GM12878 (cell line): ENCODE results near the gene DDX39A.

Experiments used
- EP300 ChIP-seq, 2 experiments: fragments of 150-350 bp in 1 of 2; IDR thresholded peaks; 2 replicates each; pipeline ENCODE4 v1.6.1; 2011 to 2012; ENCODE audit warnings: low read depth in 2 of 2, low read length in 2 of 2, borderline replicate concordance in 1 of 2, improper control_type of control experiment in 1 of 2, inconsistent platforms in 1 of 2; ENCODE audit not compliant: control insufficient read depth in 1 of 2
- HCFC1 ChIP-seq: fragments of 150-350 bp; IDR thresholded peaks from 2 replicates; pipeline ENCODE4 v1.6.1; 2014; ENCODE audit warnings: low read length
- NFYB ChIP-seq: IDR thresholded peaks from 2 replicates; pipeline ENCODE4 v1.6.1; 2011; ENCODE audit warnings: low read depth, mild to moderate bottlenecking, low read length, improper control_type of control experiment, moderate library complexity; ENCODE audit not compliant: insufficient read depth
- POLR2A ChIP-seq: IDR thresholded peaks from 2 replicates; pipeline ENCODE4 v1.6.1; 2011; ENCODE audit warnings: low read depth, mild to moderate bottlenecking, low read length
- SRF ChIP-seq, 2 experiments: IDR thresholded peaks; 2 replicates each; pipeline ENCODE4 v1.6.1; 2011; ENCODE audit warnings: low read depth in 2 of 2, low read length in 2 of 2, mild to moderate bottlenecking in 1 of 2, moderate library complexity in 1 of 2
- STAT1 ChIP-seq: fragments of 450-650 bp; conservative IDR thresholded peaks from 2 replicates; pipeline ENCODE4 v1.6.1; 2014; ENCODE audit warnings: antibody characterized with exemption, mild to moderate bottlenecking
- TAF1 ChIP-seq: IDR thresholded peaks from 2 replicates; pipeline ENCODE4 v1.6.1; 2011; ENCODE audit warnings: mild to moderate bottlenecking, low read depth, low read length, borderline replicate concordance
- TF ChIP-seq, protein P1 (sequence below): IDR thresholded peaks from 2 replicates; pipeline ENCODE4 v1.6.1; 2012; ENCODE audit warnings: improper control_type of control experiment, low read depth, low read length; ENCODE audit not compliant: insufficient replicate concordance
- TF ChIP-seq, protein P2 (sequence below), 3 experiments: IDR thresholded peaks in 2 of 3; conservative IDR thresholded peaks in 1 of 3; 2 replicates each; pipeline ENCODE4 v1.5.1; 2011; ENCODE audit warnings: low read depth in 3 of 3, low read length in 3 of 3, mild to moderate bottlenecking in 3 of 3, control low read depth in 2 of 3, moderate library complexity in 2 of 3, inconsistent platforms in 1 of 3, mixed read lengths in 1 of 3; ENCODE audit not compliant: control insufficient read depth in 2 of 3, insufficient read depth in 1 of 3; ENCODE audit errors: extremely low read depth in 1 of 3
- TF ChIP-seq, protein P3 (sequence below): IDR thresholded peaks from 2 replicates; pipeline ENCODE4 v1.6.1; 2012; ENCODE audit warnings: low read length, inconsistent platforms
- TF ChIP-seq, protein P4 (sequence below): IDR thresholded peaks from 2 replicates; pipeline ENCODE4 v1.6.1; 2011; ENCODE audit warnings: low read depth, mild to moderate bottlenecking, low read length, moderate library complexity, borderline replicate concordance; ENCODE audit errors: extremely low read depth

DNA sequence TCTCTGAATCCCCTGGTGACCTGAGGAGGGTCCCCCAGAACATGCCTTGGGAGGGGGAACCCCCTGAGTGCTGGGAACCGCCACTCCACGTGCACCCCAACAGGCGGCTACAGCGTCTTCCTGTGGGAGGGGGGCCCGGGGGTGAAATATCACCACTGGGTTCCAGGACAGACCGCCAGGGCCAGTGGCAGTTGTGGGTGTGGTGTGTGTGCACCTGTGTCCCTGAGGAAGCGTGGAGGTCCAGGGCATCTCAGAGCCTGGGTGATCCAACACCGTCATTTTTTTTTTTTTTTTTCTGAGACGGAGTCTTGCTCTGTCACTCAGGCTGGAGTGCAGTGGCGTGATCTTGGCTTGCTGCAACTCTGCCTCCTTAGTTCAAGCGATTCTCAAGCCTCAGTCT, 33.6 kb downstream of the DDX39A start:
- TF ChIP-seq POLR2A (peak; percentile 43; the same call in 1 of the 2 replicates), STAT1 (no peak), TAF1 (no peak), SRF (IDR thresholded peaks at IDR 0.05; ENCODE audit: low read depth in 2 of 2, low read length in 2 of 2) (no peak), HCFC1 (no peak), NFYB (no peak), EP300 (IDR thresholded peaks at IDR 0.05; ENCODE audit: borderline replicate concordance in 1 of 2, control insufficient read depth in 1 of 2, low read depth in 2 of 2, low read length in 2 of 2) (no peak)
- TF ChIP-seq, protein P1, sequence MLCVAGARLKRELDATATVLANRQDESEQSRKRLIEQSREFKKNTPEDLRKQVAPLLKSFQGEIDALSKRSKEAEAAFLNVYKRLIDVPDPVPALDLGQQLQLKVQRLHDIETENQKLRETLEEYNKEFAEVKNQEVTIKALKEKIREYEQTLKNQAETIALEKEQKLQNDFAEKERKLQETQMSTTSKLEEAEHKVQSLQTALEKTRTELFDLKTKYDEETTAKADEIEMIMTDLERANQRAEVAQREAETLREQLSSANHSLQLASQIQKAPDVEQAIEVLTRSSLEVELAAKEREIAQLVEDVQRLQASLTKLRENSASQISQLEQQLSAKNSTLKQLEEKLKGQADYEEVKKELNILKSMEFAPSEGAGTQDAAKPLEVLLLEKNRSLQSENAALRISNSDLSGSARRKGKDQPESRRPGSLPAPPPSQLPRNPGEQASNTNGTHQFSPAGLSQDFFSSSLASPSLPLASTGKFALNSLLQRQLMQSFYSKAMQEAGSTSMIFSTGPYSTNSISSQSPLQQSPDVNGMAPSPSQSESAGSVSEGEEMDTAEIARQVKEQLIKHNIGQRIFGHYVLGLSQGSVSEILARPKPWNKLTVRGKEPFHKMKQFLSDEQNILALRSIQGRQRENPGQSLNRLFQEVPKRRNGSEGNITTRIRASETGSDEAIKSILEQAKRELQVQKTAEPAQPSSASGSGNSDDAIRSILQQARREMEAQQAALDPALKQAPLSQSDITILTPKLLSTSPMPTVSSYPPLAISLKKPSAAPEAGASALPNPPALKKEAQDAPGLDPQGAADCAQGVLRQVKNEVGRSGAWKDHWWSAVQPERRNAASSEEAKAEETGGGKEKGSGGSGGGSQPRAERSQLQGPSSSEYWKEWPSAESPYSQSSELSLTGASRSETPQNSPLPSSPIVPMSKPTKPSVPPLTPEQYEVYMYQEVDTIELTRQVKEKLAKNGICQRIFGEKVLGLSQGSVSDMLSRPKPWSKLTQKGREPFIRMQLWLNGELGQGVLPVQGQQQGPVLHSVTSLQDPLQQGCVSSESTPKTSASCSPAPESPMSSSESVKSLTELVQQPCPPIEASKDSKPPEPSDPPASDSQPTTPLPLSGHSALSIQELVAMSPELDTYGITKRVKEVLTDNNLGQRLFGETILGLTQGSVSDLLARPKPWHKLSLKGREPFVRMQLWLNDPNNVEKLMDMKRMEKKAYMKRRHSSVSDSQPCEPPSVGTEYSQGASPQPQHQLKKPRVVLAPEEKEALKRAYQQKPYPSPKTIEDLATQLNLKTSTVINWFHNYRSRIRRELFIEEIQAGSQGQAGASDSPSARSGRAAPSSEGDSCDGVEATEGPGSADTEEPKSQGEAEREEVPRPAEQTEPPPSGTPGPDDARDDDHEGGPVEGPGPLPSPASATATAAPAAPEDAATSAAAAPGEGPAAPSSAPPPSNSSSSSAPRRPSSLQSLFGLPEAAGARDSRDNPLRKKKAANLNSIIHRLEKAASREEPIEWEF: no peak
- TF ChIP-seq, protein P2, sequence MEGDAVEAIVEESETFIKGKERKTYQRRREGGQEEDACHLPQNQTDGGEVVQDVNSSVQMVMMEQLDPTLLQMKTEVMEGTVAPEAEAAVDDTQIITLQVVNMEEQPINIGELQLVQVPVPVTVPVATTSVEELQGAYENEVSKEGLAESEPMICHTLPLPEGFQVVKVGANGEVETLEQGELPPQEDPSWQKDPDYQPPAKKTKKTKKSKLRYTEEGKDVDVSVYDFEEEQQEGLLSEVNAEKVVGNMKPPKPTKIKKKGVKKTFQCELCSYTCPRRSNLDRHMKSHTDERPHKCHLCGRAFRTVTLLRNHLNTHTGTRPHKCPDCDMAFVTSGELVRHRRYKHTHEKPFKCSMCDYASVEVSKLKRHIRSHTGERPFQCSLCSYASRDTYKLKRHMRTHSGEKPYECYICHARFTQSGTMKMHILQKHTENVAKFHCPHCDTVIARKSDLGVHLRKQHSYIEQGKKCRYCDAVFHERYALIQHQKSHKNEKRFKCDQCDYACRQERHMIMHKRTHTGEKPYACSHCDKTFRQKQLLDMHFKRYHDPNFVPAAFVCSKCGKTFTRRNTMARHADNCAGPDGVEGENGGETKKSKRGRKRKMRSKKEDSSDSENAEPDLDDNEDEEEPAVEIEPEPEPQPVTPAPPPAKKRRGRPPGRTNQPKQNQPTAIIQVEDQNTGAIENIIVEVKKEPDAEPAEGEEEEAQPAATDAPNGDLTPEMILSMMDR (IDR thresholded peaks at IDR 0.05 in 2 of 3, conservative IDR thresholded peaks at IDR 0.05 in 1 of 3; ENCODE audit: control insufficient read depth in 2 of 3, extremely low read depth in 1 of 3, insufficient read depth in 1 of 3, low read depth in 3 of 3, low read length in 3 of 3): no peak
- TF ChIP-seq, protein P3, sequence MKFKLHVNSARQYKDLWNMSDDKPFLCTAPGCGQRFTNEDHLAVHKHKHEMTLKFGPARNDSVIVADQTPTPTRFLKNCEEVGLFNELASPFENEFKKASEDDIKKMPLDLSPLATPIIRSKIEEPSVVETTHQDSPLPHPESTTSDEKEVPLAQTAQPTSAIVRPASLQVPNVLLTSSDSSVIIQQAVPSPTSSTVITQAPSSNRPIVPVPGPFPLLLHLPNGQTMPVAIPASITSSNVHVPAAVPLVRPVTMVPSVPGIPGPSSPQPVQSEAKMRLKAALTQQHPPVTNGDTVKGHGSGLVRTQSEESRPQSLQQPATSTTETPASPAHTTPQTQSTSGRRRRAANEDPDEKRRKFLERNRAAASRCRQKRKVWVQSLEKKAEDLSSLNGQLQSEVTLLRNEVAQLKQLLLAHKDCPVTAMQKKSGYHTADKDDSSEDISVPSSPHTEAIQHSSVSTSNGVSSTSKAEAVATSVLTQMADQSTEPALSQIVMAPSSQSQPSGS: no peak
- TF ChIP-seq, protein P4, sequence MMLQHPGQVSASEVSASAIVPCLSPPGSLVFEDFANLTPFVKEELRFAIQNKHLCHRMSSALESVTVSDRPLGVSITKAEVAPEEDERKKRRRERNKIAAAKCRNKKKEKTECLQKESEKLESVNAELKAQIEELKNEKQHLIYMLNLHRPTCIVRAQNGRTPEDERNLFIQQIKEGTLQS: no peak
